ENCODE data around the gene PSMA8.
A peak's percentile ranks its signal among the peaks of the same experiment; 100 is the strongest.

- TF ChIP-seq EMX1 (CRISPR knock-in tag; IDR thresholded peaks at IDR 0.05) (no peak), ZNF281 (CRISPR knock-in tag; IDR thresholded peaks at IDR 0.05) (no peak), ATF6 (CRISPR knock-in tag; IDR thresholded peaks at IDR 0.05) (0 out of 2 replicates have a peak, but pooled peaks have one; percentile 27), ERG (CRISPR knock-in tag; IDR thresholded peaks at IDR 0.05) (no peak), CTCF (IDR thresholded peaks at IDR 0.05) (no peak), NR1H2 (CRISPR knock-in tag; IDR thresholded peaks at IDR 0.05) (no peak), MLX (CRISPR knock-in tag; IDR thresholded peaks at IDR 0.05) (peak; percentile 80; the same call in 1 of the 2 replicates), CREB1 (CRISPR knock-in tag; IDR thresholded peaks at IDR 0.05) (peak; percentile 50; the same call in 1 of the 2 replicates), ARID4B (CRISPR knock-in tag; IDR thresholded peaks at IDR 0.05; ENCODE audit: borderline replicate concordance) (peak; percentile 30; the same call in 1 of the 2 replicates), TEAD4 (CRISPR knock-in tag; IDR thresholded peaks at IDR 0.05) (no peak), CBFB (CRISPR knock-in tag; IDR thresholded peaks at IDR 0.05; ENCODE audit: low read depth) (no peak), NFE2L1 (CRISPR knock-in tag; IDR thresholded peaks at IDR 0.05) (no peak)
These were observed 92.8 kb downstream of the PSMA8 start, which contains the start of gene TAF4B for GRCh38 chr18:26226229-26227050.
